Hepatocyte (in vitro differentiated cells): ENCODE results near the gene CCDC86. TPM values are rescaled to one million over a fixed set of nuclear protein-coding genes. Genes with fewer than 3 reads are reported as not detected.

Source experiments
- DNase-seq: peaks from one replicate; pipeline ENCODE4 v3.0.0-alpha.2; 2016; ENCODE audit warnings: low spot score
- H2AFZ ChIP-seq: fragments of 200-600 bp; sonication (generic); 2 replicates; pipeline ENCODE4 v1.6.0; 2016; ENCODE audit warnings: antibody characterized with exemption, mild to moderate bottlenecking
- H3K27ac ChIP-seq: fragments of 200-600 bp; sonication (generic); 2 replicates; pipeline ENCODE4 v1.5.1; 2016; ENCODE audit warnings: mild to moderate bottlenecking
- H3K27me3 ChIP-seq: fragments of 200-600 bp; sonication (generic); 2 replicates; pipeline ENCODE4 v1.6.1; 2016
- H3K36me3 ChIP-seq: fragments of 200-600 bp; sonication (generic); replicated peaks from 2 replicates; pipeline ENCODE4 v1.5.1; 2016; ENCODE audit warnings: low read depth; ENCODE audit not compliant: insufficient read depth
- H3K4me1 ChIP-seq: fragments of 200-600 bp; sonication (generic); 2 replicates; pipeline ENCODE4 v1.5.1; 2016; ENCODE audit warnings: mild to moderate bottlenecking, moderate library complexity; ENCODE audit not compliant: insufficient read depth
- H3K4me2 ChIP-seq: fragments of 200-600 bp; sonication (generic); 2 replicates; pipeline ENCODE4 v1.6.0; 2016
- H3K4me3 ChIP-seq: fragments of 200-600 bp; sonication (generic); 2 replicates; pipeline ENCODE4 v1.5.1; 2016; ENCODE audit warnings: mild to moderate bottlenecking
- H3K79me2 ChIP-seq: fragments of 200-600 bp; sonication (generic); 2 replicates; pipeline ENCODE4 v1.6.0; 2017; ENCODE audit warnings: mild to moderate bottlenecking
- H3K9me2 ChIP-seq: fragments of 200-600 bp; sonication (generic); replicated peaks from 2 replicates; pipeline ENCODE4 v1.6.0; 2017; ENCODE audit warnings: mild to moderate bottlenecking; ENCODE audit not compliant: insufficient read depth
- H3K9me3 ChIP-seq: fragments of 200-600 bp; sonication (generic); 2 replicates; pipeline ENCODE4 v1.5.1; 2016; ENCODE audit warnings: low read depth, mild to moderate bottlenecking
- H4K20me1 ChIP-seq: fragments of 200-600 bp; sonication (generic); 2 replicates; pipeline ENCODE4 v1.6.0; 2016; ENCODE audit warnings: mild to moderate bottlenecking; ENCODE audit not compliant: insufficient read depth, poor library complexity, severe bottlenecking
- EZH2 ChIP-seq: fragments of 200-600 bp; sonication (generic); IDR thresholded peaks from 2 replicates; pipeline ENCODE4 v1.6.1; 2016; ENCODE audit warnings: antibody characterized with exemption, mild to moderate bottlenecking, borderline replicate concordance
- EZH2phosphoT487 ChIP-seq: fragments of 200-600 bp; sonication (generic); IDR thresholded peaks from one replicate; pipeline ENCODE4 v1.6.1; 2018; ENCODE audit warnings: antibody characterized with exemption, mild to moderate bottlenecking, low read depth, moderate library complexity; ENCODE audit not compliant: unreplicated experiment, severe bottlenecking
- WGBS: methylation state at CpG from one replicate; pipeline ENCODE4 v1.1.6; 2016; ENCODE audit warnings: low lambda C conversion rate; ENCODE audit errors: missing lambda C conversion rate; 5-methylcytosine and 5-hydroxymethylcytosine counted together
- polyA plus RNA-seq: library from polyadenylated mRNA; unstranded; fragments of >200 nt; fragmentation: Nextera tagmentation; extraction: Ambion mirVana; gene quantifications from 2 replicates; pipeline ENCODE4 v1.2.1, GENCODE V29; 2016
- total RNA-seq: library from RNA; depleted of rRNA; stranded (reverse); fragments of >200 nt; gene quantifications from 2 replicates; pipeline ENCODE4 v1.2.3, GENCODE V29; 2014
- TF ChIP-seq, protein P1 (sequence below): fragments of 200-600 bp; sonication (generic); IDR thresholded peaks from 2 replicates; pipeline ENCODE4 v1.5.1; 2016; ENCODE audit warnings: antibody characterized with exemption, mild to moderate bottlenecking; ENCODE audit not compliant: poor library complexity

The CCDC86 gene
- total and polyA plus RNA-seq, 2 experiments from 2014 or later, result 9.1 to 25.3 TPM

- no peak for DNase-seq
- Histone ChIP-seq H3K27ac (no peak overlapping the region), H2AFZ (no peak overlapping the region), H3K9me3 (no peaks in the 10 kb centered on the region), H4K20me1 (no peaks in the 10 kb centered on the region), H3K4me1 (no peaks in the 10 kb centered on the region), H3K4me3 (no peak overlapping the region), H3K4me2 (no peak overlapping the region), H3K9me2 (no peaks in the 10 kb centered on the region), H3K36me3 (no peaks in the 10 kb centered on the region), H3K27me3 (no peaks in the 10 kb centered on the region), H3K79me2 (no peaks in the 10 kb centered on the region)
- 89% methylated on average over 5 of the region's 5 CpGs for WGBS
- TF ChIP-seq EZH2, result no peak
- no peak for TF ChIP-seq EZH2phosphoT487
- TF ChIP-seq, protein P1, sequence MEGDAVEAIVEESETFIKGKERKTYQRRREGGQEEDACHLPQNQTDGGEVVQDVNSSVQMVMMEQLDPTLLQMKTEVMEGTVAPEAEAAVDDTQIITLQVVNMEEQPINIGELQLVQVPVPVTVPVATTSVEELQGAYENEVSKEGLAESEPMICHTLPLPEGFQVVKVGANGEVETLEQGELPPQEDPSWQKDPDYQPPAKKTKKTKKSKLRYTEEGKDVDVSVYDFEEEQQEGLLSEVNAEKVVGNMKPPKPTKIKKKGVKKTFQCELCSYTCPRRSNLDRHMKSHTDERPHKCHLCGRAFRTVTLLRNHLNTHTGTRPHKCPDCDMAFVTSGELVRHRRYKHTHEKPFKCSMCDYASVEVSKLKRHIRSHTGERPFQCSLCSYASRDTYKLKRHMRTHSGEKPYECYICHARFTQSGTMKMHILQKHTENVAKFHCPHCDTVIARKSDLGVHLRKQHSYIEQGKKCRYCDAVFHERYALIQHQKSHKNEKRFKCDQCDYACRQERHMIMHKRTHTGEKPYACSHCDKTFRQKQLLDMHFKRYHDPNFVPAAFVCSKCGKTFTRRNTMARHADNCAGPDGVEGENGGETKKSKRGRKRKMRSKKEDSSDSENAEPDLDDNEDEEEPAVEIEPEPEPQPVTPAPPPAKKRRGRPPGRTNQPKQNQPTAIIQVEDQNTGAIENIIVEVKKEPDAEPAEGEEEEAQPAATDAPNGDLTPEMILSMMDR, result no peak
These were observed 48.8 kb downstream of the CCDC86 start for GRCh38 chr11:60890696-60891095.

- H3K27ac ChIP-seq, result no peak overlapping the region
- WGBS, result 80% methylated on average over 7 of the region's 7 CpGs
- no peaks in the 10 kb centered on the region for H3K9me3 ChIP-seq
- H2AFZ ChIP-seq, result no peak overlapping the region
- H3K79me2 ChIP-seq, result no peaks in the 10 kb centered on the region
- H3K4me2 ChIP-seq, result no peak overlapping the region
- DNase-seq, result no peak
- no peaks in the 10 kb centered on the region for H3K4me1 ChIP-seq
- no peaks in the 10 kb centered on the region for H4K20me1 ChIP-seq
- H3K9me2 ChIP-seq, result no peaks in the 10 kb centered on the region
- no peaks in the 10 kb centered on the region for H3K27me3 ChIP-seq
- H3K36me3 ChIP-seq, result no peaks in the 10 kb centered on the region
- TF ChIP-seq EZH2phosphoT487, result no peak
- TF ChIP-seq, protein P1, result no peak
- H3K4me3 ChIP-seq, result no peak overlapping the region
These were observed 49.3 kb downstream of the CCDC86 start for GRCh38 chr11:60891103-60891741.

GRCh38 chr11:60895687-60896086 lies 53.8 kb downstream of the CCDC86 start:
- Histone ChIP-seq H3K4me2 (no peak overlapping the region), H3K9me3 (no peaks in the 10 kb centered on the region), H3K4me3 (no peak overlapping the region), H4K20me1 (no peaks in the 10 kb centered on the region), H3K9me2 (no peaks in the 10 kb centered on the region), H3K27ac (no peak overlapping the region), H3K27me3 (no peaks in the 10 kb centered on the region), H3K36me3 (no peaks in the 10 kb centered on the region), H2AFZ (no peak overlapping the region), H3K4me1 (no peaks in the 10 kb centered on the region), H3K79me2 (no peaks in the 10 kb centered on the region)
- TF ChIP-seq EZH2phosphoT487, result no peak
- TF ChIP-seq, protein P1, result no peak
- TF ChIP-seq EZH2, result no peak
- no peak for DNase-seq
- 95% methylated on average over 5 of the region's 5 CpGs for WGBS

GRCh38 chr11:60897496-60897895 lies 55.6 kb downstream of the CCDC86 start:
- Histone ChIP-seq H3K36me3 (no peaks in the 10 kb centered on the region), H3K4me3 (no peak overlapping the region), H3K9me2 (no peaks in the 10 kb centered on the region), H3K27ac (no peak overlapping the region), H3K4me1 (no peaks in the 10 kb centered on the region), H3K79me2 (peaks cover 2% of the 10 kb centered on the region), H3K9me3 (no peaks in the 10 kb centered on the region), H4K20me1 (no peaks in the 10 kb centered on the region), H3K27me3 (no peaks in the 10 kb centered on the region), H3K4me2 (no peak overlapping the region), H2AFZ (no peak overlapping the region)
- no peak for DNase-seq
- WGBS, result 99% methylated on average over 4 of the region's 4 CpGs
- TF ChIP-seq EZH2, result no peak
- TF ChIP-seq, protein P1, result no peak
- no peak for TF ChIP-seq EZH2phosphoT487
